ENCODE results near the gene TNIK.

GRCh38 chr3:171193693-171194092 is 266.5 kb downstream of the TNIK start:
- TF ChIP-seq, protein P1, sequence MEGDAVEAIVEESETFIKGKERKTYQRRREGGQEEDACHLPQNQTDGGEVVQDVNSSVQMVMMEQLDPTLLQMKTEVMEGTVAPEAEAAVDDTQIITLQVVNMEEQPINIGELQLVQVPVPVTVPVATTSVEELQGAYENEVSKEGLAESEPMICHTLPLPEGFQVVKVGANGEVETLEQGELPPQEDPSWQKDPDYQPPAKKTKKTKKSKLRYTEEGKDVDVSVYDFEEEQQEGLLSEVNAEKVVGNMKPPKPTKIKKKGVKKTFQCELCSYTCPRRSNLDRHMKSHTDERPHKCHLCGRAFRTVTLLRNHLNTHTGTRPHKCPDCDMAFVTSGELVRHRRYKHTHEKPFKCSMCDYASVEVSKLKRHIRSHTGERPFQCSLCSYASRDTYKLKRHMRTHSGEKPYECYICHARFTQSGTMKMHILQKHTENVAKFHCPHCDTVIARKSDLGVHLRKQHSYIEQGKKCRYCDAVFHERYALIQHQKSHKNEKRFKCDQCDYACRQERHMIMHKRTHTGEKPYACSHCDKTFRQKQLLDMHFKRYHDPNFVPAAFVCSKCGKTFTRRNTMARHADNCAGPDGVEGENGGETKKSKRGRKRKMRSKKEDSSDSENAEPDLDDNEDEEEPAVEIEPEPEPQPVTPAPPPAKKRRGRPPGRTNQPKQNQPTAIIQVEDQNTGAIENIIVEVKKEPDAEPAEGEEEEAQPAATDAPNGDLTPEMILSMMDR (conservative IDR thresholded peaks at IDR 0.05; ENCODE audit: low read depth in 2 of 2) = no peak
- TF ChIP-seq, protein P2, sequence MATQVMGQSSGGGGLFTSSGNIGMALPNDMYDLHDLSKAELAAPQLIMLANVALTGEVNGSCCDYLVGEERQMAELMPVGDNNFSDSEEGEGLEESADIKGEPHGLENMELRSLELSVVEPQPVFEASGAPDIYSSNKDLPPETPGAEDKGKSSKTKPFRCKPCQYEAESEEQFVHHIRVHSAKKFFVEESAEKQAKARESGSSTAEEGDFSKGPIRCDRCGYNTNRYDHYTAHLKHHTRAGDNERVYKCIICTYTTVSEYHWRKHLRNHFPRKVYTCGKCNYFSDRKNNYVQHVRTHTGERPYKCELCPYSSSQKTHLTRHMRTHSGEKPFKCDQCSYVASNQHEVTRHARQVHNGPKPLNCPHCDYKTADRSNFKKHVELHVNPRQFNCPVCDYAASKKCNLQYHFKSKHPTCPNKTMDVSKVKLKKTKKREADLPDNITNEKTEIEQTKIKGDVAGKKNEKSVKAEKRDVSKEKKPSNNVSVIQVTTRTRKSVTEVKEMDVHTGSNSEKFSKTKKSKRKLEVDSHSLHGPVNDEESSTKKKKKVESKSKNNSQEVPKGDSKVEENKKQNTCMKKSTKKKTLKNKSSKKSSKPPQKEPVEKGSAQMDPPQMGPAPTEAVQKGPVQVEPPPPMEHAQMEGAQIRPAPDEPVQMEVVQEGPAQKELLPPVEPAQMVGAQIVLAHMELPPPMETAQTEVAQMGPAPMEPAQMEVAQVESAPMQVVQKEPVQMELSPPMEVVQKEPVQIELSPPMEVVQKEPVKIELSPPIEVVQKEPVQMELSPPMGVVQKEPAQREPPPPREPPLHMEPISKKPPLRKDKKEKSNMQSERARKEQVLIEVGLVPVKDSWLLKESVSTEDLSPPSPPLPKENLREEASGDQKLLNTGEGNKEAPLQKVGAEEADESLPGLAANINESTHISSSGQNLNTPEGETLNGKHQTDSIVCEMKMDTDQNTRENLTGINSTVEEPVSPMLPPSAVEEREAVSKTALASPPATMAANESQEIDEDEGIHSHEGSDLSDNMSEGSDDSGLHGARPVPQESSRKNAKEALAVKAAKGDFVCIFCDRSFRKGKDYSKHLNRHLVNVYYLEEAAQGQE (IDR thresholded peaks at IDR 0.05; ENCODE audit: unreplicated experiment) = no peak
- TF ChIP-seq POLR2AphosphoS5 (IDR thresholded peaks at IDR 0.05; ENCODE audit: low read depth) (no peak), NANOG (IDR thresholded peaks at IDR 0.05; ENCODE audit: borderline replicate concordance) (no peak), CREB1 (CRISPR knock-in tag; IDR thresholded peaks at IDR 0.05; ENCODE audit: low read depth) (no peak), JUNB (IDR thresholded peaks at IDR 0.05; ENCODE audit: unreplicated experiment) (no peak), EZH2 (IDR thresholded peaks at IDR 0.05; ENCODE audit: low read depth, unreplicated experiment) (no peak), EZH2phosphoT487 (IDR thresholded peaks at IDR 0.05; ENCODE audit: unreplicated experiment) (no peak), STAT1 (IDR thresholded peaks at IDR 0.05; ENCODE audit: unreplicated experiment) (no peak), ZNF462 (CRISPR knock-in tag; IDR thresholded peaks at IDR 0.05) (no peak), ZNF331 (CRISPR knock-in tag; IDR thresholded peaks at IDR 0.05; ENCODE audit: low read depth) (no peak), ZNF114 (CRISPR knock-in tag; IDR thresholded peaks at IDR 0.05) (no peak), ETS1 (IDR thresholded peaks at IDR 0.05) (no peak)
